ENCODE results near the gene CLCN3.

Gene CLCN3

GRCh38 chr4:169615467-169616106 is 4.8 kb upstream of the CLCN3 start:
- TF ChIP-seq CTCF (IDR thresholded peaks at IDR 0.05; ENCODE audit: insufficient read depth, low read length, missing control alignments): no peak

GRCh38 chr4:169616846-169617245 is 3.5 kb upstream of the CLCN3 start:
- no peak for DNase-seq (ENCODE audit: low read depth, low spot score)
- POLR2A ChIA-PET: no interaction called here
- CTCF ChIA-PET: interaction anchor here (1.1 to 2.2 kb wide), 3 partner anchors 45 to 431 kb away, joined by 3 to 5 read pairs (median 3); no protein-coding TSS in a partner anchor
- no peak overlapping the region for H3K4me3 ChIP-seq (ENCODE audit: low read depth, low read length)
- TF ChIP-seq CTCF (IDR thresholded peaks at IDR 0.05; ENCODE audit: insufficient read depth, low read length, missing control alignments): no peak

More at GRCh38 chr4:169615467-169616106, 4.8 kb upstream of the CLCN3 start:
- POLR2A ChIA-PET: no interaction called here
- CTCF ChIA-PET: interaction anchor here (1.1 to 2.2 kb wide), 4 partner anchors 10 to 432 kb away, joined by 3 to 6 read pairs (median 4); no protein-coding TSS in a partner anchor
- no peak overlapping the region for H3K4me3 ChIP-seq (ENCODE audit: low read depth, low read length)
- DNase-seq (ENCODE audit: low read depth, low spot score): no peak

GRCh38 chr4:169617306-169617705 is 3.1 kb upstream of the CLCN3 start:
- no peak overlapping the region for H3K4me3 ChIP-seq (ENCODE audit: low read depth, low read length)
- ChIA-PET POLR2A (no interaction called here), CTCF (interaction anchor here (2.2 kb wide), 1 partner anchor 193 kb away, joined by 5 read pairs; no protein-coding TSS in a partner anchor)
- no peak for DNase-seq (ENCODE audit: low read depth, low spot score)
- TF ChIP-seq CTCF (IDR thresholded peaks at IDR 0.05; ENCODE audit: insufficient read depth, low read length, missing control alignments): no peak

GRCh38 chr4:169618286-169618685 is 2.1 kb upstream of the CLCN3 start:
- POLR2A ChIA-PET: no interaction called here
- DNase-seq (ENCODE audit: low read depth, low spot score): no peak
- no peak for TF ChIP-seq CTCF (IDR thresholded peaks at IDR 0.05; ENCODE audit: insufficient read depth, low read length, missing control alignments)
- CTCF ChIA-PET: interaction anchor here (1.3 kb wide), 1 partner anchor 139 kb away, joined by 3 read pairs; the partner anchor contains the start of gene HPF1
- no peak overlapping the region for H3K4me3 ChIP-seq (ENCODE audit: low read depth, low read length)

- no peak for TF ChIP-seq CTCF (IDR thresholded peaks at IDR 0.05; ENCODE audit: insufficient read depth, low read length, missing control alignments)
- ChIA-PET CTCF (interaction anchor here (0.9 to 2.0 kb wide), 13 partner anchors 11 to 429 kb away, joined by 3 to 11 read pairs (median 3); partner anchors contain the start of gene HPF1), POLR2A (no interaction called here)
- no peak for DNase-seq (ENCODE audit: low read depth, low spot score)
- H3K4me3 ChIP-seq (ENCODE audit: low read depth, low read length): no peak overlapping the region
Observed at GRCh38 chr4:169618986-169619385, 1.4 kb upstream of the CLCN3 start.

GRCh38 chr4:169619518-169619957 is 840 bp upstream of the CLCN3 start:
- CTCF ChIA-PET: interaction anchor here (0.6 to 2.0 kb wide), 17 partner anchors 9 to 428 kb away, joined by 3 to 11 read pairs (median 3); partner anchors contain the start of gene HPF1
- TF ChIP-seq CTCF (IDR thresholded peaks at IDR 0.05; ENCODE audit: insufficient read depth, low read length, missing control alignments): peak; percentile 53
- POLR2A ChIA-PET: interaction anchor here (0.6 kb wide), 1 partner anchor 39 kb away, joined by 4 read pairs; no protein-coding TSS in a partner anchor
- DNase-seq (ENCODE audit: low read depth, low spot score): no peak
- H3K4me3 ChIP-seq (ENCODE audit: low read depth, low read length): peak overlapping the region; percentile 90
